OCI-LY1 (cell line): Measurements from ENCODE around the gene OSBPL1A.

Experiments used
- H2AFZ ChIP-seq: fragments of 200-600 bp; sonication (generic), shearing (Covaris generic); 2 replicates; pipeline ENCODE4 v1.6.0; 2014; ENCODE audit warnings: antibody characterized with exemption, mild to moderate bottlenecking, low read length
- H3F3A ChIP-seq: fragments of 200-600 bp; sonication (generic), shearing (Covaris generic); 2 replicates; pipeline ENCODE4 v1.6.0; 2014; ENCODE audit warnings: mild to moderate bottlenecking, antibody characterized with exemption, low read length, moderate library complexity; ENCODE audit not compliant: insufficient read depth
- H3K27ac ChIP-seq: fragments of 200-600 bp; sonication (generic); 2 replicates; pipeline ENCODE4 v1.5.1; 2014; ENCODE audit warnings: low read length, mixed run types, mild to moderate bottlenecking, low read depth; ENCODE audit not compliant: poor library complexity, severe bottlenecking
- H3K27me3 ChIP-seq: fragments of 200-600 bp; sonication (generic); 2 replicates; pipeline ENCODE4 v1.6.0; 2014; ENCODE audit warnings: antibody characterized with exemption, mild to moderate bottlenecking, low read length, moderate library complexity; ENCODE audit not compliant: insufficient read depth
- H3K36me3 ChIP-seq: fragments of 200-600 bp; sonication (generic); 2 replicates; pipeline ENCODE4 v1.6.1; 2014; ENCODE audit warnings: mild to moderate bottlenecking, antibody characterized with exemption, low read length, moderate library complexity, mixed read lengths; ENCODE audit not compliant: insufficient read depth
- H3K4me1 ChIP-seq: fragments of 200-600 bp; sonication (generic); 2 replicates; pipeline ENCODE4 v1.5.1; 2014; ENCODE audit warnings: mild to moderate bottlenecking, low read length, moderate library complexity; ENCODE audit not compliant: insufficient read depth, severe bottlenecking
- H3K4me2 ChIP-seq: fragments of 200-600 bp; sonication (generic), shearing (Covaris generic); 2 replicates; pipeline ENCODE4 v1.6.1; 2014; ENCODE audit warnings: low read length
- H3K4me3 ChIP-seq: fragments of 200-600 bp; sonication (generic); 2 replicates; pipeline ENCODE4 v1.5.1; 2014; ENCODE audit warnings: low read length, low read depth, mild to moderate bottlenecking, mixed read lengths; ENCODE audit not compliant: poor library complexity, severe bottlenecking
- H3K79me2 ChIP-seq: fragments of 200-600 bp; shearing (Covaris generic); 2 replicates; pipeline ENCODE4 v1.6.1; 2016; ENCODE audit warnings: mixed run types, low read length, mixed read lengths; ENCODE audit not compliant: insufficient read depth
- H3K9ac ChIP-seq: fragments of 200-600 bp; sonication (generic), shearing (Covaris generic); 2 replicates; pipeline ENCODE4 v1.6.1; 2014; ENCODE audit warnings: mild to moderate bottlenecking, low read length, mixed read lengths
- H3K9me2 ChIP-seq: fragments of 200-600 bp; sonication (generic), shearing (Covaris generic); 2 replicates; pipeline ENCODE4 v1.6.1; 2014; ENCODE audit warnings: low read depth, mild to moderate bottlenecking, low read length, mixed read lengths
- H3K9me3 ChIP-seq: fragments of 200-600 bp; shearing (Covaris generic); 2 replicates; pipeline ENCODE4 v1.6.1; 2014; ENCODE audit warnings: low read length, mixed read lengths
- H4K20me1 ChIP-seq: fragments of 200-600 bp; sonication (generic), shearing (Covaris generic); 2 replicates; pipeline ENCODE4 v1.6.0; 2016; ENCODE audit warnings: mild to moderate bottlenecking, low read length; ENCODE audit not compliant: insufficient read depth
- EZH2 ChIP-seq: fragments of 200-600 bp; sonication (generic), shearing (Covaris generic); IDR thresholded peaks from 2 replicates; pipeline ENCODE4 v1.8.0; 2017; ENCODE audit warnings: borderline replicate concordance, mixed run types, mild to moderate bottlenecking, antibody characterized with exemption, low read length, moderate library complexity, mixed read lengths
- TF ChIP-seq, protein P1 (sequence below): fragments of 200-600 bp; sonication (generic), shearing (Covaris generic); IDR thresholded peaks from 2 replicates; pipeline ENCODE4 v1.5.1; 2017; ENCODE audit warnings: mild to moderate bottlenecking, antibody characterized with exemption, low read length, moderate library complexity, mixed read lengths

The OSBPL1A gene

DNA sequence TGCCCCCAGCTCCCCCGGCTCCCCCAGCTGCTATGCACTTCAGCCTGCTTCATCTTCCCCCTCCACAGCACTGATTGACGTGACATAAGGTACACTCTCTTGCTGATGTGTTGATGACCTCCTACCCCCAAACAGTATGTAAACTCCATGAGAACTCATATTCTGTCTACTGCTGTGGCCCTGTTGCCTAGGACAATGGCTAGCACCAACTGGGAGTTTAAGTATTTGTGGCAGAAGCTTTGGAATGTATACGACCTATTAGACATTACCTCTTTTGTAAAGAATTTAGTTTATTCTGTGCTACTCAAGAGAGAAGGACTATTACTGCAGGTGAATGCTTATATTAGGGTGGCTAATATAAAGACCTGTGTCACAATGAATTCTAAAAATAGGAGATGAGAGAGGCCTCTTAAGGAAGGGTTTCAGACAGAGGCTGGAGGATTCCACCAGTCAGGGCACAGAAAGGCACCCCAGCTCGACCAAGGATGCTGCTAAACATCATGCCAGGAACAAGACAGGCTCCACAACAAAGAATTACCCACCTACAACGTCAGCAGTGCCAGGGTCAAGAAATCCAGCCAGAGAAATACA, 198.2 kb downstream of the OSBPL1A start:
- Histone ChIP-seq H3F3A (no peaks in the 10 kb centered on the region), H3K9me3 (no peaks in the 10 kb centered on the region), H4K20me1 (no peaks in the 10 kb centered on the region), H3K9ac (no peak overlapping the region), H2AFZ (no peak overlapping the region), H3K9me2 (no peaks in the 10 kb centered on the region), H3K4me3 (no peak overlapping the region), H3K4me2 (no peak overlapping the region), H3K27ac (no peak overlapping the region), H3K36me3 (no peaks in the 10 kb centered on the region), H3K4me1 (no peaks in the 10 kb centered on the region), H3K27me3 (no peaks in the 10 kb centered on the region), H3K79me2 (no peaks in the 10 kb centered on the region)
- no peak for TF ChIP-seq EZH2
- TF ChIP-seq, protein P1, sequence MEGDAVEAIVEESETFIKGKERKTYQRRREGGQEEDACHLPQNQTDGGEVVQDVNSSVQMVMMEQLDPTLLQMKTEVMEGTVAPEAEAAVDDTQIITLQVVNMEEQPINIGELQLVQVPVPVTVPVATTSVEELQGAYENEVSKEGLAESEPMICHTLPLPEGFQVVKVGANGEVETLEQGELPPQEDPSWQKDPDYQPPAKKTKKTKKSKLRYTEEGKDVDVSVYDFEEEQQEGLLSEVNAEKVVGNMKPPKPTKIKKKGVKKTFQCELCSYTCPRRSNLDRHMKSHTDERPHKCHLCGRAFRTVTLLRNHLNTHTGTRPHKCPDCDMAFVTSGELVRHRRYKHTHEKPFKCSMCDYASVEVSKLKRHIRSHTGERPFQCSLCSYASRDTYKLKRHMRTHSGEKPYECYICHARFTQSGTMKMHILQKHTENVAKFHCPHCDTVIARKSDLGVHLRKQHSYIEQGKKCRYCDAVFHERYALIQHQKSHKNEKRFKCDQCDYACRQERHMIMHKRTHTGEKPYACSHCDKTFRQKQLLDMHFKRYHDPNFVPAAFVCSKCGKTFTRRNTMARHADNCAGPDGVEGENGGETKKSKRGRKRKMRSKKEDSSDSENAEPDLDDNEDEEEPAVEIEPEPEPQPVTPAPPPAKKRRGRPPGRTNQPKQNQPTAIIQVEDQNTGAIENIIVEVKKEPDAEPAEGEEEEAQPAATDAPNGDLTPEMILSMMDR = no peak

DNA sequence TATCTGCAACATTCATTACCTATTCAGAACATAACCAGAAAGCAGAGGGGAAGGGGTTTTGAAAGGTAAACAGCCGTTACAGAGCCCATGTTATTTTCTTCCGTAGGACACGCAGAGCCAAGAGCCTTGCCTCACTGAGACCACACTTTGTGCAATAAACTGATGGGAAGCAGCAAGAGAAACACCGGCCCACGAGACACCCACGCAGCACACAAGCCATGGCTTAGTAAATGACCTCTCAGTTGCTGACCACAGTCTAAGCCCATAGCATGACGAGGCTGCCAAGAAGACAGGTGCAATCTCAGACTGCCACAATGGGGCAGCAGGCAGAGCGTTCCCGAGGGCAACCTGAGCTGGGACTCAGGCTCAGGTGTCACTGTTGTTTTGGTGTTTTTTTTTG, 199.2 kb downstream of the OSBPL1A start:
- Histone ChIP-seq H3K36me3 (no peaks in the 10 kb centered on the region), H3K4me2 (no peak overlapping the region), H3K9me3 (no peaks in the 10 kb centered on the region), H3K4me3 (no peak overlapping the region), H3K79me2 (no peaks in the 10 kb centered on the region), H3K9me2 (no peaks in the 10 kb centered on the region), H2AFZ (no peak overlapping the region), H3K27ac (no peak overlapping the region), H3K4me1 (no peaks in the 10 kb centered on the region), H3K9ac (no peak overlapping the region), H3K27me3 (no peaks in the 10 kb centered on the region), H4K20me1 (no peaks in the 10 kb centered on the region), H3F3A (no peaks in the 10 kb centered on the region)
- TF ChIP-seq, protein P1 = no peak
- TF ChIP-seq EZH2 = no peak

DNA sequence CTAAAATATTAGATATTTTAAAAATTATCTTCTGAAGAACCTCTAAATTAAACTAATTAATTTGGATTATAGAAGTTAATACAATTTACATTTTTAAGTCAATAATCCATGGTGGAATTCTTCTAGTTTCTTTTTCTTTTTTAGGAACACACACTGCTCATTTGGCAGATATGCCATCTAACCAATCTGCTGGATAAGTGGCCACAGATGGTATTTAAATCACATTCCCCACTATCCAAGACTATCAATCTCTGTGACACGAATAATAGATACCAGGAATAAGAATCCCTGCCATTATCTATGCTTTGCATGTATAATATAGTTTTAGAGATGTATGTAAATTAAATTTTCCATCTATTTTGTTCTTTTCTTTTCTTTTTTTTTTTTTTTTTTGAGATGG, 200.2 kb downstream of the OSBPL1A start:
- H3K9me2 ChIP-seq = no peaks in the 10 kb centered on the region
- no peak overlapping the region for H2AFZ ChIP-seq
- H3K9me3 ChIP-seq = no peaks in the 10 kb centered on the region
- no peaks in the 10 kb centered on the region for H4K20me1 ChIP-seq
- TF ChIP-seq, protein P1 = no peak
- no peak for TF ChIP-seq EZH2
- no peaks in the 10 kb centered on the region for H3K4me1 ChIP-seq
- no peaks in the 10 kb centered on the region for H3K27me3 ChIP-seq
- H3K36me3 ChIP-seq = no peaks in the 10 kb centered on the region
- no peaks in the 10 kb centered on the region for H3K79me2 ChIP-seq
- H3F3A ChIP-seq = no peaks in the 10 kb centered on the region
- H3K9ac ChIP-seq = no peak overlapping the region
- H3K27ac ChIP-seq = no peak overlapping the region
- no peak overlapping the region for H3K4me2 ChIP-seq
- H3K4me3 ChIP-seq = no peak overlapping the region
